ENCODE data around the gene CYBB. TPM values are rescaled to one million over a fixed set of nuclear protein-coding genes. Genes with fewer than 3 reads are reported as not detected.

Gene CYBB
- total RNA-seq, 6 experiments from 2014 or later = not detected

DNA sequence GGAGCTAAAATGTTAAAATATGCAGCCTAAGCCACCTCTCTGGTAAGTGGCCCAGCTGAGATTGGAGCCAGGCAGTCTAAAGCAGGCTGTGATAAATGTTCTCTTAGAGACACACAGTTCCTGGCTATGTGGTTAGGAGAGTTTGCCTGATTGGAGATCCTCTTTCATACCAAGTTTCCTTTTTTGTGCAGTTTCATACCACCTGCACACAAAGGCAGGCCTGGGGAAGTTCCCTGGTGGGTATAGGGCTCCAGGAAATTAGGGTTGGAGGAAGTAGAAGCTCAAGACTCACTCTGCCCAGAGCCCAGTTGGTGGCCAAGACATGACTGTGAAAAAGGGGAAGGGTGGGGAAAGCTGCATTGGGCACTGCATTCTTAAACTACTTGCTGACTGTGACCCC is 16.9 kb downstream of the CYBB start:
- H3K27me3 Mint-ChIP-seq (ENCODE audit: insufficient read depth) = no peaks in the 10 kb centered on the region
- TF ChIP-seq, protein P1, sequence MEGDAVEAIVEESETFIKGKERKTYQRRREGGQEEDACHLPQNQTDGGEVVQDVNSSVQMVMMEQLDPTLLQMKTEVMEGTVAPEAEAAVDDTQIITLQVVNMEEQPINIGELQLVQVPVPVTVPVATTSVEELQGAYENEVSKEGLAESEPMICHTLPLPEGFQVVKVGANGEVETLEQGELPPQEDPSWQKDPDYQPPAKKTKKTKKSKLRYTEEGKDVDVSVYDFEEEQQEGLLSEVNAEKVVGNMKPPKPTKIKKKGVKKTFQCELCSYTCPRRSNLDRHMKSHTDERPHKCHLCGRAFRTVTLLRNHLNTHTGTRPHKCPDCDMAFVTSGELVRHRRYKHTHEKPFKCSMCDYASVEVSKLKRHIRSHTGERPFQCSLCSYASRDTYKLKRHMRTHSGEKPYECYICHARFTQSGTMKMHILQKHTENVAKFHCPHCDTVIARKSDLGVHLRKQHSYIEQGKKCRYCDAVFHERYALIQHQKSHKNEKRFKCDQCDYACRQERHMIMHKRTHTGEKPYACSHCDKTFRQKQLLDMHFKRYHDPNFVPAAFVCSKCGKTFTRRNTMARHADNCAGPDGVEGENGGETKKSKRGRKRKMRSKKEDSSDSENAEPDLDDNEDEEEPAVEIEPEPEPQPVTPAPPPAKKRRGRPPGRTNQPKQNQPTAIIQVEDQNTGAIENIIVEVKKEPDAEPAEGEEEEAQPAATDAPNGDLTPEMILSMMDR (IDR thresholded peaks at IDR 0.05) = no peak
- H3K27ac Mint-ChIP-seq = no peak overlapping the region
- DNase-seq = no peak
- H3K9me3 Mint-ChIP-seq = no peaks in the 10 kb centered on the region
- H3K36me3 Mint-ChIP-seq (ENCODE audit: low read depth) = no peaks in the 10 kb centered on the region
- H3K4me1 Mint-ChIP-seq (ENCODE audit: low read depth) = no peaks in the 10 kb centered on the region
- H3K4me3 Mint-ChIP-seq = no peak overlapping the region

DNA sequence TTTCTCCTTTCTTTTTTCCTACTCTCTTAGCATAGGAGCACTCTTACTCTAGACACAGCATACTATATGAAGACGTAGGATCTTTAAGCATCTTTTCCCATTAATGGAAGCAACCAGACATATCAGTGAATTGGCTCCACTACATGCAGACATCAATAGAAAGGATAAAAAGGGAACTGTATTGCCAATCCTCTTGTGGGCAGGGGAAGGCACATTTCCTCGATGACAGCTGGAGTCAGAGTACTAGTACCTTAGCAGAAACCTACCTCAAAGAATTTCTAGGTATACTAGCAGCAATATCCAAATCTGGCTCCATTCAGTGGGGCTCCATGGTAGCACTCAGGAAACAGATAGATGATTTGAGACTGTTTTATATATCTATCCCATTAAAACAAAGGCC is 20.1 kb downstream of the CYBB start:
- Mint-ChIP-seq H3K36me3 (ENCODE audit: low read depth) (no peaks in the 10 kb centered on the region), H3K9me3 (no peaks in the 10 kb centered on the region), H3K4me3 (no peak overlapping the region), H3K4me1 (ENCODE audit: low read depth) (no peaks in the 10 kb centered on the region), H3K27me3 (ENCODE audit: insufficient read depth) (no peaks in the 10 kb centered on the region), H3K27ac (no peak overlapping the region)
- DNase-seq = no peak
- TF ChIP-seq, protein P1 (IDR thresholded peaks at IDR 0.05) = no peak

DNA sequence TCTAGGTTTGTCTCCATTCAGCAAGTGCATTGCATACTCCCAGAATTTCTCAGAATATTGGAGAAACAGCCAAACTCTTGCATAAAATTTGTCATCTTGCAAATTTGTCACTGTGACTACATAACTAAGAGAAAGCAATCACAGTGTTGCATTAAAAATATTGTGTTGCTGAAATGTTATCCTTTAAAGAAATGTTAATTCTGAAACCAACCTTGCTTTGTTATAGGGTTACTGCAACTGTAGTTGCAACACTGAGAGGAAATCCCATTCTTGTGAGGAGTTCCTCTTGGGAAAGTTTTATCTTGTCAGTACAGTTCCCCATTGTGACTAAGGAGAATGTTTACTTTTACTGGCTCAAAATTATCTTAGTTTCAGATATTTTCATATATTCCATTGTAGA is 20.9 kb downstream of the CYBB start:
- H3K9me3 Mint-ChIP-seq = no peaks in the 10 kb centered on the region
- no peaks in the 10 kb centered on the region for H3K27me3 Mint-ChIP-seq (ENCODE audit: insufficient read depth)
- TF ChIP-seq, protein P1 (IDR thresholded peaks at IDR 0.05) = no peak
- no peaks in the 10 kb centered on the region for H3K36me3 Mint-ChIP-seq (ENCODE audit: low read depth)
- H3K4me3 Mint-ChIP-seq = no peak overlapping the region
- DNase-seq = no peak
- no peak overlapping the region for H3K27ac Mint-ChIP-seq
- no peaks in the 10 kb centered on the region for H3K4me1 Mint-ChIP-seq (ENCODE audit: low read depth)

DNA sequence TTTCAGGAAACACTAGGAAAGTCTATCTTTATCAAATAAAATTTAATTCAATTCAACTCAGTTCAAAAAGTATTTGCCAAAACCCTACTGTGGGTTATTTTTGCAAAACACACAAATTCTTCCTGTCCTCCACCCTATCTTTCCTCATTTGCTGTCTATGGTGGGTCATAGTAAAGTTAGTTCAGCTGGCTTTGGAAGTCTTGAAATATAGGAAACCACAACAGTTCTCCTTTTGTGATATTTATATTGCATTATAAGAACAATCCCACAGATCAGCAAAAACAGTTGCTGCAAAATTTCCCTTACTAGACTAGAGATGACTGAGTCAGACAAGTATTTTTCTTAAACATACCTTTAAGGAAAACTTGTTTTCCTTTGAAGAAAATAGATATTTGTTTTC is 22.2 kb downstream of the CYBB start:
- H3K36me3 Mint-ChIP-seq (ENCODE audit: low read depth) = no peaks in the 10 kb centered on the region
- no peak for DNase-seq
- no peak overlapping the region for H3K4me3 Mint-ChIP-seq
- no peaks in the 10 kb centered on the region for H3K27me3 Mint-ChIP-seq (ENCODE audit: insufficient read depth)
- H3K9me3 Mint-ChIP-seq = no peaks in the 10 kb centered on the region
- no peaks in the 10 kb centered on the region for H3K4me1 Mint-ChIP-seq (ENCODE audit: low read depth)
- H3K27ac Mint-ChIP-seq = no peak overlapping the region
- TF ChIP-seq, protein P1 (IDR thresholded peaks at IDR 0.05) = no peak

DNA sequence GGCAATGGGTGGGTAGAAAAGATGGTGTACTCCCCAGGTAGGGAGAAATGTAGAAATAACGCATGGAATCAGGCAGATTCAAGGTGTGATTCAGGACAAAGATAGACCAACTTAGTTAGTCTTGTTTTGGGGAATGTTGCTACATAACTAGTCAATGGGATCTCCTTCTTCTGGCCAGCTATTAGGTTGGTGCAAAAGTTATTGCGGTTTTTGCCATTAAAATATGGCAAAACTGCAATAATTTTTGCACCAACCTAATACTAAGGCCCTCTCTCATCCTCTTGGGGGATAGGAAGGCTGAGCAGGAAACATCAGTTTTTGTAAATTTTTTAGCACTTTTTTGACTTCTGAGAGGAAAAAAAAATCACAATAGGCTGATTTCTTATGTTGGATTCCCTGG is 23.2 kb downstream of the CYBB start:
- Mint-ChIP-seq H3K27me3 (ENCODE audit: insufficient read depth) (no peaks in the 10 kb centered on the region), H3K4me1 (ENCODE audit: low read depth) (no peaks in the 10 kb centered on the region), H3K27ac (no peak overlapping the region), H3K36me3 (ENCODE audit: low read depth) (no peaks in the 10 kb centered on the region), H3K9me3 (no peaks in the 10 kb centered on the region), H3K4me3 (no peak overlapping the region)
- no peak for DNase-seq
- TF ChIP-seq, protein P1 (IDR thresholded peaks at IDR 0.05) = no peak

DNA sequence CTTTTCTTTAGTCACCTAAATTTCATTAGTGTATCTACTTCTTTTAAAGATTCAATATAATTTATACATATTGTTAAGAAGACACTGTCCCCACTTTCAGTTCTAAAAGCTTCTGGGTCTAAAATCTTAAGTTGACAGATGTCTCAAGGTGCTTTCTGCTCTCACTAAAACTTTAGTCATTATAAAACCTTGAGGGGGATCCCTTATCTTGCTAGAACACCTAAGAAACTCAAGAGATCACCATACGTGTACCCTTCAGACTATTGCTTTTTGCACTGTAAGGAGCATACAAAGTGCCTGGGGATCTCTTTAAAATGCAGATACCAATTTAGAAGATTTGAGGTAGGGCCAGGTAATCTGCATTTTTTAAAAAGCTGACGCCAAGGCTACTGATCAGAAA is 30.1 kb downstream of the CYBB start:
- no peak overlapping the region for H3K4me3 Mint-ChIP-seq

More for the DNA sequence above, 30.1 kb downstream of the CYBB start:
- Mint-ChIP-seq H3K4me1 (ENCODE audit: low read depth) (no peaks in the 10 kb centered on the region), H3K27me3 (ENCODE audit: insufficient read depth) (peaks cover 3% of the 10 kb centered on the region), H3K9me3 (no peaks in the 10 kb centered on the region), H3K27ac (no peak overlapping the region), H3K36me3 (ENCODE audit: low read depth) (no peaks in the 10 kb centered on the region)
- DNase-seq = no peak
- TF ChIP-seq, protein P1 (IDR thresholded peaks at IDR 0.05) = no peak

Data from HFFc6 (cell line).